ENCODE results near the gene EP300.
"Not testable (repeated sequence)": the region's sequence is repeated elsewhere in the genome, so short reads cannot be mapped to it uniquely, and the experiment has no call there.

EP300 gene

GRCh38 chr22:41052661-41053490 lies 39.5 kb upstream of the EP300 start:
- no peak for TF ChIP-seq ZFX (IDR thresholded peaks at IDR 0.05; ENCODE audit: borderline replicate concordance)
- TF ChIP-seq CTCF (IDR thresholded peaks at IDR 0.05) = no peak
- H3K27ac ChIP-seq = no peak overlapping the region

GRCh38 chr22:41057076-41057475 lies 35.3 kb upstream of the EP300 start:
- no peak for TF ChIP-seq CTCF (IDR thresholded peaks at IDR 0.05)
- TF ChIP-seq ZFX (IDR thresholded peaks at IDR 0.05; ENCODE audit: borderline replicate concordance) = no peak
- H3K27ac ChIP-seq = no peak overlapping the region

- no peak overlapping the region for H3K27ac ChIP-seq
- TF ChIP-seq ZFX (IDR thresholded peaks at IDR 0.05; ENCODE audit: borderline replicate concordance) (no peak), CTCF (IDR thresholded peaks at IDR 0.05) (no peak)
These were observed 30.2 kb upstream of the EP300 start for GRCh38 chr22:41062146-41062545.

GRCh38 chr22:41064326-41064725 lies 28.1 kb upstream of the EP300 start:
- H3K27ac ChIP-seq = not testable (repeated sequence)

- H3K27ac ChIP-seq = not testable (repeated sequence)
These were observed 26.1 kb upstream of the EP300 start for GRCh38 chr22:41066341-41066740.

GRCh38 chr22:41067968-41068367 lies 24.4 kb upstream of the EP300 start:
- not testable (repeated sequence) for H3K27ac ChIP-seq

- TF ChIP-seq ZFX (IDR thresholded peaks at IDR 0.05; ENCODE audit: borderline replicate concordance) (no peak), CTCF (IDR thresholded peaks at IDR 0.05) (no peak)
- H3K27ac ChIP-seq = no peak overlapping the region
These were observed 21.6 kb upstream of the EP300 start for GRCh38 chr22:41070665-41071331.

- no peak for TF ChIP-seq ZFX (IDR thresholded peaks at IDR 0.05; ENCODE audit: borderline replicate concordance)
- no peak for TF ChIP-seq CTCF (IDR thresholded peaks at IDR 0.05)
These were observed 18.3 kb upstream of the EP300 start for GRCh38 chr22:41074061-41074460.

GRCh38 chr22:41074466-41074865 lies 17.9 kb upstream of the EP300 start:
- no peak overlapping the region for H3K27ac ChIP-seq
- TF ChIP-seq ZFX (IDR thresholded peaks at IDR 0.05; ENCODE audit: borderline replicate concordance) = no peak
- no peak for TF ChIP-seq CTCF (IDR thresholded peaks at IDR 0.05)

More at GRCh38 chr22:41074061-41074460, 18.3 kb upstream of the EP300 start:
- H3K27ac ChIP-seq = no peak overlapping the region

Data from 22Rv1 (cell line).